HG02870 (cell line): ENCODE data around the gene AGAP5.

Source experiments
- ATAC-seq: cut with Tn5 transposase; IDR thresholded peaks from one replicate; pipeline ENCODE4 v1.9.1; 2021; ENCODE audit warnings: mild to moderate bottlenecking, moderate library complexity; ENCODE audit not compliant: unreplicated experiment

The AGAP5 gene

GRCh38 chr10:73634421-73634820 is 63.5 kb downstream of the AGAP5 start:
- no peak for ATAC-seq

DNA sequence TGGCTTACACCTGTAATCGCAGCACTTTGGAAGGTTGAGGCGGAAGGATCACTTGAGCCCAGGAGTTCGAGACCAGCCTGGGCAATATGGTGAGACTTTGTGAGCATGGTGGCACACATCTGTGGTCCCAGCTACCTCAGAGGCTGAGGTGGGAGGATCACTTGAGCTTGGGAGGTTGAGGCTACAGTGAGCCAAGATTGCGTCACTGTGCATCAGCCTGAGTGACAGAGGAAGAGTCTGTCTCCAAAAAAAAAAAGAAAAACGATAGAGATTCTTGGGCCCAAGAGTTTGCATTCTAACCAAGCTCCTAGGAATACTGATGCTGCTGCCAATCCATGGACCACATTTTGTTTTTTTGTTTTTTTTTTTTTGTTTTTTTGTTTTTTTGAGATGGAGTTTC is 68.7 kb downstream of the AGAP5 start:
- ATAC-seq: no peak

- ATAC-seq: no peak
These were observed 69.5 kb downstream of the AGAP5 start for GRCh38 chr10:73628405-73628804.

DNA sequence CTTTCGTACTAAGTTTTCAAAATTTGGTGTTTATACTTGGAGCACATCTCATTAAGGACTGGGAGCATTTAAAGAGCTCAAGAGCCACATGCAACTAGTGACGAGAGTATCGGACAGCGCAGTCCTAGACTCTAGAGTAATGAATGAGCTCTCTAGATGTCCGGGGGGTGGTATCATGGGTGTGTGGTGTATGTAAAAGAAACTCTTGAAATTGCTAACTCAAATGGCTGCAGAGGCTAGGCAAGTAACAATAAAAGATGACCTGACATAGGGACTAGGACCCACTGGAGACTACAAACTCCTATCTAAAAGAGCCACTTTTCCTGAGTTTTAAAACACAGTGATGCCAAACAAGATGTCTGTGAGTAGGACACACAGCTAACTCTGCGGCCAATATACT is 70.6 kb downstream of the AGAP5 start:
- no peak for ATAC-seq

GRCh38 chr10:73625884-73626752 is 71.8 kb downstream of the AGAP5 start:
- peak; percentile 96 for ATAC-seq

DNA sequence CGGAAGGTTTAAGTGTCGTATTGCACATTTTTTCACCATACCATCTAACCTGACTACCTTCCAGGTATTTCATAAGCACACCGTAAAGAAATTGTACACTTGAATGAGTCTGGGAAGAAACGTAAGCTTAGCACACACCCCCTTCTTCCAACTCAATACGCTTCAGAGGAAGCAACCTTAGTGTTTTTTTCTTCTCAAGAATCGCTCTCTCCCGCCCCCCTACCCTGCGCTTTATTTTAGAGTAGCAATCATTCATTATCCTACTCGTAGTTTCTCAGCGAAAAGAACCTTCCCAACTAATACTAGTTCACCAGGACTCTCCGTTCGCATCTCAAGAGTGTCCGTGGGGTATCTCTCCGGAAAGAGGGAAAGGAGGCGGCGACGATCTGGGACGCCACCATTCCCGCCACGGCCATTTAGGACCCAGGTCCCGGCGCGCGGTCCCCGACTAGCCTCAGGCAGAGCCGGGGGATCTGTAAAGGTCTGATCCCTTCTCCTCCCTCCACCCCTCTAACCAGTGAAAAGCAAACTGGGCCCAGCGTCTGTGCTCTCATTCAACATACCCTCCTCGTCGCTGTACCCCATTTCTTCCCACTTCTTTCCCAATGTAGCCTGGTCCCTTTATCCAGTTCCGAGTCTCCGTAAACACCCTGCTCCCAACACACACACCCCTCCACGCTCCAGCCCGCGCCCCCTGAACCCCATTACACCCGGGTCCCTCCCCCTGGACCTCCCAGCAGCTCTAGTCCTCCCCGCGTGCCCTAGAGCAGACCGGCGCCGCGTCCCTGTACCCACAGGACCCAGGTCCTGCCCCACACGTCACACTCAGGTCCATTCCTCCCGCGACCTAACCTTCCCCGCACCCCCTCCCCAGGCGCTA is 72.7 kb downstream of the AGAP5 start:
- peak; percentile 34 for ATAC-seq
